GM08714 (cell line): ENCODE measurements around the gene FAM193A.
A peak's percentile ranks its signal among the peaks of the same experiment; 100 is the strongest.
"Not testable (repeated sequence)": the region's sequence is repeated elsewhere in the genome, so short reads cannot be mapped to it uniquely, and the experiment has no call there.

Experiments
- H3K4me3 ChIP-seq: fragments of 200-500 bp; sonication (Bioruptor generic); 2 replicates; pipeline ENCODE4 v1.5.1; 2014; ENCODE audit warnings: mild to moderate bottlenecking, low read length, inconsistent platforms
- ZNF274 ChIP-seq: IDR thresholded peaks from 2 replicates; pipeline ENCODE4 v1.6.1; 2012; ENCODE audit warnings: mild to moderate bottlenecking, low read depth, low read length

Gene FAM193A

DNA sequence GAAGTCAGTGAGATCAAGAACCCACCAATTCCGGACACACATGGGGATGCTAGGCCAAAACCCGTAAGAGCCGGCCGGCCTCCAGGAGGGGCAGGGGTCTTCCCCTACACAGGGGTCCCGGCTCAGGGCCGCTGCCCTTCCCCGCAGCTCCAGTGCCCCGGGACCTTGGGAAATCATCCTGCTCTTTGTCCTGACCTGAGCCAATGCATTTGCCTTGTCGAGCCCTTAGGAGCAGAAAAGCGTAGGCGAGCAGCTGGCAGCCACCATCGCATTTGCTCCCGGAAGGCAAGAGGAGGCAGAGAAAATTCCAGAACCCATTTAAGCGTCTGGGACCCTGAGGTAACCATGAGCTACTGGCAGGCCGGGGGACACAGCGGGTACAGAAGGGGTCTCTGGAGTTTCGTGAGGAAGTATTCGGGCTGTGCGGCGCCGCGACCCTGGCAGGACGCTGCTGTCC, 227.1 kb downstream of the FAM193A start:
- no peak for TF ChIP-seq ZNF274
- H3K4me3 ChIP-seq, result no peak overlapping the region; the same call in 1 of the 2 replicates

DNA sequence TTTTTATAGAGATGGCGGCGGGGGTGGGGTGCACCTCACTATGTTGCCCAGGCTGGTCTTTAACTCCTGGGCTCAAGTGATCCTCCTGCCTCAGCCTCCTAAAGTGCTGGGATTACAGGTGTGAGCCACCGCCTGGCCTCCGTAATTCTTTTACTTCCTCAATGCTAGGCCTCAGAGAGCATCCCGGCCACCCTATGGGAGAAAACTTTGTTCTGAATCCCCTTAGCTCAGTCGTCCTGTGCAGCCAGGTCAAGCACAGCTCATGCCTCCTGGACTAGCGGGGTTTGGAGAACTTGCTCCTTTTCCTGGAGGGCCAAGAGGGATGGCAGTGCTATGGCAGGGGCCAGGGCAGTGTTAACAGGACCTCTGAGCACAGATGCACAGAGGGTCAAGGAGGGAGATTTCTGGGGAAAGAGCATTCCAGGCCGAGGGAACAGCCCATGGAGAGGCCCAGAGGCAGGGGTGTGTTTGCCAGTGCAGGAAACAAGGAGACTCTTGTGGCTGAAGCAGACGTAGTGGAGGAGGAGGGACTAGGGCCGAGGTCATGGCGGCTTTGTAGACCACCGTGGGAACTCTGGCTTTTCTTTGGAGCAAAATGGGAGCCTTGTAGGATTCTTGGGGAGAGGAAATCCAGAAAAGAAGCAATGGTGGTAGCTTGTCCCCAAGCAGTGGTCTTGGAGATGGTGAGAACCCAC, 229.5 kb downstream of the FAM193A start:
- TF ChIP-seq ZNF274, result no peak
- no peak overlapping the region for H3K4me3 ChIP-seq

GRCh38 chr4:2767046-2767704, 230.7 kb downstream of the FAM193A start:
- no peak for TF ChIP-seq ZNF274

DNA sequence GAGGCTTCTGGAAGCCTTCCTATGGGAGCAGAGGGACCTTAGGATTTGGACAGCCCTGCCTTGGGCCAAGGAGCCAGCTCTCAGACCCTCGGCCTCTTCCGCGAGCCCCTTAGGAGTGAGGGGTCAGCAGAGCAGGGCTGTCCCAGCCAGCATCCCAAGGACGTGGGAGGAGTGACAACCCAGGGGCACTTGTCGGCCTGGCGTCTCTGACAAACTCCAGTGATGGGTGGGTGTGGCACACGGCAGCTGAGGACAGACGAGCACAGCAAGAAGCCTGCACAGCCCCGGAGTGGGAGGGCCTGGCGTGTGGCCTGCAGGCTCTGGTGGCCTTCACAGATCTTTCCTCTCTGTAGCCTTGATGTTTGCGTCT, 231.2 kb downstream of the FAM193A start:
- H3K4me3 ChIP-seq, result no peak overlapping the region
- no peak for TF ChIP-seq ZNF274

More at GRCh38 chr4:2767046-2767704, 230.7 kb downstream of the FAM193A start:
- H3K4me3 ChIP-seq, result no peak overlapping the region

- H3K4me3 ChIP-seq, result no peak overlapping the region
- no peak for TF ChIP-seq ZNF274
Measured at GRCh38 chr4:2768124-2768523, 231.7 kb downstream of the FAM193A start.

- H3K4me3 ChIP-seq, result no peak overlapping the region
- no peak for TF ChIP-seq ZNF274
Measured at GRCh38 chr4:2768921-2769336, 232.5 kb downstream of the FAM193A start.

DNA sequence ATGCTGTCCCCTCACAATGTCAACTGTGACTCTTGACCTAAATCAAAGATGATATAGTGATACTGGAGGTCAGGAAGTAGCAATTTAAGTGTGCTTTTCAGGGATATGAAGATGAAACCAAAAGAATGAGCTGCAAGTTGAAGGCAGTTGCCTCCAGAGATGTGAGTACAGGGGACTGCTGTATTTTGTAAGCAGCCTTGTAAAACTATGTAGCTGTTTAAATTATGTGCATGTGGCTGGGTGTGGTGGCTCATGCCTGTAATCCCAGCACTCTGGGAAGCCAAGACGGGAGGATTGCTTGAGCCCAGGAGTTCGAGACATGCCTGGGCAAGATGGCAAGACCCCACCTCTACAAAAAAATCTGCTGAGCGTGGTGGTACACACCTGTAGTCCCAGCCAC, 234.8 kb downstream of the FAM193A start:
- H3K4me3 ChIP-seq, result no peak overlapping the region
- no peak for TF ChIP-seq ZNF274

GRCh38 chr4:2780643-2781042, 244.2 kb downstream of the FAM193A start:
- not testable (repeated sequence) for H3K4me3 ChIP-seq

GRCh38 chr4:2781911-2782310, 245.5 kb downstream of the FAM193A start:
- peak; percentile 40; the same call in 1 of the 2 replicates for TF ChIP-seq ZNF274
- H3K4me3 ChIP-seq, result no peak overlapping the region
